Colonic mucosa (tissue), 4 donors: Measurements from ENCODE around the gene STK32B. TPM values are rescaled to one million over a fixed set of nuclear protein-coding genes. Genes with fewer than 3 reads are reported as not detected.

Experiments
- DNase-seq: peaks from one replicate; pipeline ENCODE4 v3.0.0-alpha.2; 2020
- H3K27ac ChIP-seq: fragments of 200-600 bp; one replicate; pipeline ENCODE4 v1.8.0; 2021
- H3K27me3 ChIP-seq: fragments of 200-600 bp; one replicate; pipeline ENCODE4 v1.8.0; 2021
- H3K36me3 ChIP-seq: fragments of 200-600 bp; one replicate; pipeline ENCODE4 v1.8.0; 2021
- H3K4me1 ChIP-seq: fragments of 200-600 bp; one replicate; pipeline ENCODE4 v1.8.0; 2021; ENCODE audit warnings: mild to moderate bottlenecking
- H3K4me3 ChIP-seq: fragments of 200-600 bp; one replicate; pipeline ENCODE4 v1.8.0; 2021
- H3K9ac ChIP-seq, 2 donors: one replicate each; pipeline ENCODE4 v1.7.0; 2013; ENCODE audit warnings: control low read depth in 2 of 2, low read depth in 2 of 2, low read length in 2 of 2
- H3K9me3 ChIP-seq: fragments of 200-600 bp; one replicate; pipeline ENCODE4 v1.8.0; 2021
- intact Hi-C: fragments of 100-400 bp; cut with DNase I; formaldehyde crosslinking; loops from one replicate; pipeline ENCODE4 v1.14.1; 2022
- total RNA-seq, 2 donors: library from RNA; stranded (reverse); fragmentation: NEBNext Ultra II Directional in 1 of 2; extraction: Animal tissue kit (Norgen Biotek cat#: 25700) in 1 of 2; gene quantifications; one replicate each; pipeline ENCODE4 v1.2.1, GENCODE V29; 2021
- TF ChIP-seq, protein P1 (sequence below): fragments of 200-600 bp; IDR thresholded peaks from one replicate; pipeline ENCODE4 v1.8.0; 2022; ENCODE audit warnings: antibody characterized with exemption, mild to moderate bottlenecking
- donor health status: healthy.
- donor health status: DM: no; HTN: no; CAD: no.
- donor health status: DM: no; HTN: no; CAD: no.

The STK32B gene
- total RNA-seq, 2 donors from 2014 or later: 0.64 to 0.82 TPM

DNA sequence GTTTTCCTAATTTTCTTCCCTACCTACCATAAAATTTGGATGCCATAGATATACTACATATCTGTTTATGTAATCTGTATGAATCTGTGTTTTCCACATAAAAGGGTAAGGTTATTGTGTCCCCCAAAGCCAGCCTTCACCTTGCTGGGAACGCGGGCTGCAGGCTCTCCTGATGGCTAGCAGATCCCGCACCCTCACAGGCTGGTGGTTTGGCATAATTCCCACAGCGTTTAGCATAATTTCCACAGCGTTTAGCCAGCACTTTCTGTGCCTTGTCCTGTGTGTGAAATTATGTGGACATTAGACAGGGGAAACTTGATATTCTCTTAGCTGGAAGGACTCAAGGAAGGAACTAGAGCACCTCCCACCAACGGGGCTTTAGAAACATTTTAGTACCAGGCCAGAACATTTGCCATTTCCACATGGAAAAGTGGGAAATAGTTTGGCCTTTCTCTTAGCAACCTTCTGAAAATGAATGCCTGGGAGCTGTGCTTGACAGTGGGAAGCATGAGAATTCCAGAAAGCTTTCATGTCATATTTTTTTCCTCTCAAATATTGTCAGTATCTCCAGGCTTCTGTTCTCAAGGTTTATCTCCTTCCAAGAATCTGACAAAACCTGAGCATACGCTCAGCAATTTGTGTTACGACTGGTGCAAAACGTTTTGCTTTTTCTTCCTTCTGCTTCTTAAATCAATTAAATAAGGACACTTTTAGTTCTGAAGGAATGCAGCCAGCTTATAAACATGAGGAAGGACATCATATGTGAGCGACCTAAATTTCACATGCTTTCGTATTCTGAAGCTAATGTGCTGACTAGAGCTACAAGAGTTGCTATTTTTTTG lies 67.9 kb downstream of the STK32B start:
- Histone ChIP-seq H3K9me3 (no peaks in the 10 kb centered on the region), H3K4me1 (no peaks in the 10 kb centered on the region), H3K4me3 (no peak overlapping the region), H3K9ac (no peak overlapping the region), H3K27ac (no peak overlapping the region), H3K36me3 (no peaks in the 10 kb centered on the region), H3K27me3 (no peaks in the 10 kb centered on the region)
- TF ChIP-seq, protein P1, sequence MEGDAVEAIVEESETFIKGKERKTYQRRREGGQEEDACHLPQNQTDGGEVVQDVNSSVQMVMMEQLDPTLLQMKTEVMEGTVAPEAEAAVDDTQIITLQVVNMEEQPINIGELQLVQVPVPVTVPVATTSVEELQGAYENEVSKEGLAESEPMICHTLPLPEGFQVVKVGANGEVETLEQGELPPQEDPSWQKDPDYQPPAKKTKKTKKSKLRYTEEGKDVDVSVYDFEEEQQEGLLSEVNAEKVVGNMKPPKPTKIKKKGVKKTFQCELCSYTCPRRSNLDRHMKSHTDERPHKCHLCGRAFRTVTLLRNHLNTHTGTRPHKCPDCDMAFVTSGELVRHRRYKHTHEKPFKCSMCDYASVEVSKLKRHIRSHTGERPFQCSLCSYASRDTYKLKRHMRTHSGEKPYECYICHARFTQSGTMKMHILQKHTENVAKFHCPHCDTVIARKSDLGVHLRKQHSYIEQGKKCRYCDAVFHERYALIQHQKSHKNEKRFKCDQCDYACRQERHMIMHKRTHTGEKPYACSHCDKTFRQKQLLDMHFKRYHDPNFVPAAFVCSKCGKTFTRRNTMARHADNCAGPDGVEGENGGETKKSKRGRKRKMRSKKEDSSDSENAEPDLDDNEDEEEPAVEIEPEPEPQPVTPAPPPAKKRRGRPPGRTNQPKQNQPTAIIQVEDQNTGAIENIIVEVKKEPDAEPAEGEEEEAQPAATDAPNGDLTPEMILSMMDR: no peak
- intact Hi-C loops: no loop called here
- no peak for DNase-seq

DNA sequence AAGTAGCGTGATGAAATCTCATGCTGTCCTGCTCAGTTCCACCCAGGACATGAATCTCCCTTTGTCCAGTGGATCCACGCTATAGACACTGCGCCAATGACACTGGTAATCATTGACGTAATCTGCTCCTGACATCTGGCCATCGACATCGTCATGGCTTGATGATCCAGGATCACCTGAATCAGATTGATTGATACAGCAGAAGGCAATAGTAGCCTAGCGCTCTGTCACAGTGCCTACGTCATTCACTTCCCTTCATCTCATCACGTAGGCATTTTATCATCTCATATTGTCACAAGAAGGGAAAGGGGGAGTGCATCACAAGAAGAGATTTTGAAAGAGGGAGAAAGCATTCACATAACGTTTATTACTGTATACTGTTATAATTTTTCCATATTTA lies 68.8 kb downstream of the STK32B start:
- H3K36me3 ChIP-seq: no peaks in the 10 kb centered on the region
- H3K4me1 ChIP-seq: no peaks in the 10 kb centered on the region
- no peaks in the 10 kb centered on the region for H3K9me3 ChIP-seq
- no peak for DNase-seq
- TF ChIP-seq, protein P1: no peak
- no peak overlapping the region for H3K27ac ChIP-seq
- no peak overlapping the region for H3K9ac ChIP-seq
- intact Hi-C loops: no loop called here
- H3K27me3 ChIP-seq: no peaks in the 10 kb centered on the region
- H3K4me3 ChIP-seq: no peak overlapping the region

DNA sequence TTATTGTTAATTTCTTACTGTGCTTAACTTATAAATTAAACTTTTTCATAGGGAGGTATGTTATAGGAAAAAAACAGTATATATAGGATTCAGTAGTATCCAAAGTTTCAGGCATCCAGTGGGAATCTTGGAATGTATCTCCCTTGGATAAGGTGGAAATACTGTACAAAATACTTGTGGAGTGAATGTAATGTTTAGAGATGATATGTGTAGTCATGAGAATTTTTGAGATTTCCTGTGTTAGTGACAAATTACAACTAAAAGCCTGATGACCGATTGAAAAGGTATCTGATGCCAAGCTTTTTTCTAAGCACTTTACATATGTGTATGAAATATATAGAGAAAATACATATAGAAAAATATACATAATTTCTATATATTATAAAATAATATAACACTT lies 69.2 kb downstream of the STK32B start:
- H3K9ac ChIP-seq: no peak overlapping the region
- H3K9me3 ChIP-seq: no peaks in the 10 kb centered on the region
- DNase-seq: no peak
- no peak overlapping the region for H3K4me3 ChIP-seq
- intact Hi-C loops: no loop called here
- no peaks in the 10 kb centered on the region for H3K4me1 ChIP-seq
- H3K36me3 ChIP-seq: no peaks in the 10 kb centered on the region
- TF ChIP-seq, protein P1: no peak
- H3K27me3 ChIP-seq: no peaks in the 10 kb centered on the region
- H3K27ac ChIP-seq: no peak overlapping the region

DNA sequence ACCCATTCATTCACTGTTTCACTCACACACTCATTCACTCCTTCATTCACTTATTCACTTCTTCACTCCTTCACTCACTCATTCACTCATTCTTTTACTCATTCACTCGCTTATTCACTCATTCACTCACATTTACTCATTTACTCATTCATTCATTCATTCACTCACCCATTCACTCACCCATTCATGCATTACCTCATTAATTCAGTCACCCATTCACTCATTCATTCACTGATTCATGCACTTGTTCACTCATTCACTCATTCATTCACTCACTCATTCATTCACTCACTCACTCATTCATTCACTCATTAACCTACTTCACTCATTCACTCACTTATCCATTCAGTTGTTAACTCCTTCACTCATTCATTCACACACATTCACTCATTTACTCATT lies 70.8 kb downstream of the STK32B start:
- Histone ChIP-seq H3K27me3 (no peaks in the 10 kb centered on the region), H3K9ac (no peak overlapping the region), H3K9me3 (no peaks in the 10 kb centered on the region), H3K4me3 (no peak overlapping the region), H3K27ac (no peak overlapping the region), H3K36me3 (no peaks in the 10 kb centered on the region), H3K4me1 (no peaks in the 10 kb centered on the region)
- intact Hi-C loops: no loop called here
- no peak for DNase-seq
- TF ChIP-seq, protein P1: no peak

DNA sequence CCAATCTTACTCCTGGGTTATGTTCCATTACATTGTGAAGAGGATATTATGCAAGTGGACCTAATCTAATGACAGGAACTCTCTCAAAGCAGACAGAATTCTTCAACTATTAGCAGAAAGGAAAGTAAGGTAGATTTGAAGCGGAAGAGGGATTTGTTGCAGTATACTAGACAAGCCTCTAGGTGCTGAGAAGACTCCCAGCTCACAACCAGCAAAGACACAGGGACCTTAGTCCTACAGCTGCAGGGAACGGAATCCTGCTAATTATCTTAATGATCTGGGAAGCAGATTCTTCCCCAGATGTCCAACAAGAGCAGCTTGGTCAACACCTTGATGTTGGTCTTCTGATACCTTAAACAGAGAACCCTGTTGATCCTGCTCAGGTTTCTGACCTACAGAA lies 73.6 kb downstream of the STK32B start:
- H3K36me3 ChIP-seq: no peaks in the 10 kb centered on the region
- intact Hi-C loops: no loop called here
- no peak for DNase-seq
- H3K27me3 ChIP-seq: no peaks in the 10 kb centered on the region
- H3K4me3 ChIP-seq: no peak overlapping the region
- no peak overlapping the region for H3K27ac ChIP-seq
- no peaks in the 10 kb centered on the region for H3K9me3 ChIP-seq
- H3K9ac ChIP-seq: no peak overlapping the region
- TF ChIP-seq, protein P1: no peak
- no peaks in the 10 kb centered on the region for H3K4me1 ChIP-seq
